PFSK-1 (cell line): ENCODE measurements around the gene OR8B8.
A peak's percentile ranks its signal among the peaks of the same experiment; 100 is the strongest.

Source experiments
- FOXP2 ChIP-seq: optimal IDR thresholded peaks from 2 replicates; pipeline ENCODE3; 2011; ENCODE audit warnings: borderline replicate concordance, control low read depth, inconsistent platforms; ENCODE audit not compliant: insufficient read depth; ENCODE audit errors: extremely low read length, extremely low read depth
- POLR2AphosphoS5 ChIP-seq: IDR thresholded peaks from 2 replicates; pipeline ENCODE4 v1.6.1; 2012; ENCODE audit warnings: low read depth, mild to moderate bottlenecking, control low read depth, low read length, moderate library complexity
- REST ChIP-seq, 2 experiments: IDR thresholded peaks; 2 replicates each; pipeline versions ENCODE4 v1.6.1 to v1.8.0; 2011 to 2012; ENCODE audit warnings: low read depth in 2 of 2, low read length in 2 of 2, control low read depth in 1 of 2, inconsistent platforms in 1 of 2, mild to moderate bottlenecking in 1 of 2, moderate library complexity in 1 of 2; ENCODE audit not compliant: insufficient read depth in 1 of 2
- SIN3A ChIP-seq: IDR thresholded peaks from 2 replicates; pipeline ENCODE4 v1.6.1; 2012; ENCODE audit warnings: mild to moderate bottlenecking, low read length, moderate library complexity, borderline replicate concordance; ENCODE audit not compliant: insufficient read depth
- TAF1 ChIP-seq: IDR thresholded peaks from 2 replicates; pipeline ENCODE4 v1.6.1; 2012; ENCODE audit warnings: low read length, control low read depth, borderline replicate concordance; ENCODE audit not compliant: insufficient read depth

The OR8B8 gene

GRCh38 chr11:124474079-124474478 lies 28.6 kb upstream of the OR8B8 start:
- TF ChIP-seq REST (IDR thresholded peaks at IDR 0.05; ENCODE audit: insufficient read depth in 1 of 2, low read depth in 2 of 2, low read length in 2 of 2) = no peak
- TF ChIP-seq POLR2AphosphoS5 = no peak
- TF ChIP-seq FOXP2 = no peak
- TF ChIP-seq TAF1 = no peak
- TF ChIP-seq SIN3A = no peak

- TF ChIP-seq SIN3A = no peak
- no peak for TF ChIP-seq POLR2AphosphoS5
- no peak for TF ChIP-seq REST (IDR thresholded peaks at IDR 0.05; ENCODE audit: insufficient read depth in 1 of 2, low read depth in 2 of 2, low read length in 2 of 2)
- no peak for TF ChIP-seq FOXP2
- TF ChIP-seq TAF1 = no peak
Observed at GRCh38 chr11:124473476-124473875, 28.0 kb upstream of the OR8B8 start.

GRCh38 chr11:124470561-124471227 lies 25.2 kb upstream of the OR8B8 start:
- TF ChIP-seq TAF1 (0 out of 2 replicates have a peak, but pooled peaks have one; percentile 39), FOXP2 (peak; percentile 68), REST (IDR thresholded peaks at IDR 0.05; ENCODE audit: insufficient read depth in 1 of 2, low read depth in 2 of 2, low read length in 2 of 2) (peak in 1 of 2 experiments; percentile 21; a peak in 1 of 4 replicates), POLR2AphosphoS5 (peak; percentile 45; the same call in 1 of the 2 replicates), SIN3A (no peak)

GRCh38 chr11:124467381-124467927 lies 22.0 kb upstream of the OR8B8 start:
- TF ChIP-seq REST (IDR thresholded peaks at IDR 0.05; ENCODE audit: insufficient read depth in 1 of 2, low read depth in 2 of 2, low read length in 2 of 2) (no peak), TAF1 (no peak), POLR2AphosphoS5 (no peak), FOXP2 (no peak), SIN3A (no peak)

- TF ChIP-seq TAF1 (no peak), FOXP2 (no peak), POLR2AphosphoS5 (no peak), REST (IDR thresholded peaks at IDR 0.05; ENCODE audit: insufficient read depth in 1 of 2, low read depth in 2 of 2, low read length in 2 of 2) (no peak), SIN3A (no peak)
Observed at GRCh38 chr11:124465368-124465767, 19.9 kb upstream of the OR8B8 start.
